Loucy (cell line): ENCODE measurements around the gene CGGBP1.
A peak's percentile ranks its signal among the peaks of the same experiment; 100 is the strongest.

Experiments
- H2AFZ ChIP-seq: fragments of 200-600 bp; sonication (generic); 2 replicates; pipeline ENCODE4 v1.6.0; 2016; ENCODE audit warnings: antibody characterized with exemption, mild to moderate bottlenecking, low read length, moderate library complexity
- H3F3A ChIP-seq: fragments of 200-600 bp; 2 replicates; pipeline ENCODE4 v1.6.0; 2016; ENCODE audit warnings: antibody characterized with exemption, low read depth, mild to moderate bottlenecking
- H3K27me3 ChIP-seq: fragments of 200-600 bp; sonication (generic); 2 replicates; pipeline ENCODE4 v1.6.1; 2014; ENCODE audit warnings: low read length, mild to moderate bottlenecking; ENCODE audit not compliant: insufficient read depth, poor library complexity, severe bottlenecking
- H3K36me3 ChIP-seq: fragments of 200-600 bp; sonication (generic); 2 replicates; pipeline ENCODE4 v1.6.1; 2016; ENCODE audit warnings: low read length; ENCODE audit not compliant: insufficient read depth
- H3K4me1 ChIP-seq: fragments of 200-600 bp; sonication (generic); 2 replicates; pipeline ENCODE4 v1.5.1; 2014; ENCODE audit warnings: low read length, mild to moderate bottlenecking; ENCODE audit not compliant: insufficient read depth, poor library complexity, severe bottlenecking
- H3K4me2 ChIP-seq: fragments of 200-600 bp; sonication (generic); 2 replicates; pipeline ENCODE4 v1.6.0; 2014; ENCODE audit warnings: antibody characterized with exemption, low read length, low read depth, mild to moderate bottlenecking; ENCODE audit not compliant: poor library complexity, severe bottlenecking
- H3K4me3 ChIP-seq: fragments of 200-600 bp; sonication (generic); 2 replicates; pipeline ENCODE4 v1.5.1; 2014; ENCODE audit warnings: low read length, mild to moderate bottlenecking, mixed read lengths; ENCODE audit not compliant: poor library complexity, severe bottlenecking
- H3K79me2 ChIP-seq: fragments of 200-600 bp; sonication (generic); 2 replicates; pipeline ENCODE4 v1.6.1; 2014; ENCODE audit warnings: low read length; ENCODE audit not compliant: insufficient read depth
- H3K9ac ChIP-seq: fragments of 200-600 bp; sonication (generic); 2 replicates; pipeline ENCODE4 v1.6.0; 2014; ENCODE audit warnings: mild to moderate bottlenecking, low read depth, low read length, moderate library complexity; ENCODE audit not compliant: poor library complexity, severe bottlenecking
- H3K9me2 ChIP-seq: fragments of 200-600 bp; sonication (generic); replicated peaks from 2 replicates; pipeline ENCODE4 v1.6.1; 2016; ENCODE audit warnings: low read depth, low read length, mixed read lengths
- H3K9me3 ChIP-seq: fragments of 200-600 bp; sonication (generic); 2 replicates; pipeline ENCODE4 v1.6.1; 2014; ENCODE audit warnings: mild to moderate bottlenecking, antibody characterized with exemption, low read length, low read depth; ENCODE audit not compliant: insufficient read depth
- H4K20me1 ChIP-seq: fragments of 200-600 bp; sonication (generic); 2 replicates; pipeline ENCODE4 v1.6.0; 2014; ENCODE audit warnings: antibody characterized with exemption, low read length, mild to moderate bottlenecking; ENCODE audit not compliant: insufficient read depth, poor library complexity, severe bottlenecking
- EZH2phosphoT487 ChIP-seq: fragments of 200-600 bp; IDR thresholded peaks from 2 replicates; pipeline ENCODE4 v1.6.1; 2018; ENCODE audit warnings: antibody characterized with exemption, mild to moderate bottlenecking, moderate library complexity, borderline replicate concordance
- TF ChIP-seq, protein P1 (sequence below): fragments of 200-600 bp; sonication (generic); conservative IDR thresholded peaks from 2 replicates; pipeline ENCODE4 v1.5.1; 2014; ENCODE audit warnings: mild to moderate bottlenecking, antibody characterized with exemption, low read length

The CGGBP1 gene

DNA sequence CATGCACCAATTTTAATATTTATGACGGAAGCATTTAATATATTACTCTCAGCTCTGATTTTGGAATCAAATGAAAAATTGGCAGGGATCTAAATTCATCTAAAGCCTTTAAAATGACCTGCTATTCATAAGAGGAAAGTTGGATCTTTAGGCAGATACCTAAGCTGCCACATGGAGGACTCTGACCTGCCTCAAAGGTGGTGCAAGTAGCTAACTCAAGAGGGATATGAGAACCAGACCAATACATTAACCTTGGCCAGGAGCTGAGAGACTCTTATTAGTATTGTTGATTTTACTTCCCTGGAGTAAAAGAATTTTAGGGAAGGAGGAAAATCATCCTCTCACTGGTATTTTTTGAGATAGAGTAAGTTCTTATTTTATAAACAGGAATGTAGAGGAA is 17.9 kb upstream of the CGGBP1 start:
- no peak overlapping the region for H3K4me2 ChIP-seq
- H3K36me3 ChIP-seq, result 0 out of 2 replicates have a peak, but pooled peaks cover 6% of the 10 kb centered on the region
- no peak overlapping the region for H2AFZ ChIP-seq
- TF ChIP-seq, protein P1, sequence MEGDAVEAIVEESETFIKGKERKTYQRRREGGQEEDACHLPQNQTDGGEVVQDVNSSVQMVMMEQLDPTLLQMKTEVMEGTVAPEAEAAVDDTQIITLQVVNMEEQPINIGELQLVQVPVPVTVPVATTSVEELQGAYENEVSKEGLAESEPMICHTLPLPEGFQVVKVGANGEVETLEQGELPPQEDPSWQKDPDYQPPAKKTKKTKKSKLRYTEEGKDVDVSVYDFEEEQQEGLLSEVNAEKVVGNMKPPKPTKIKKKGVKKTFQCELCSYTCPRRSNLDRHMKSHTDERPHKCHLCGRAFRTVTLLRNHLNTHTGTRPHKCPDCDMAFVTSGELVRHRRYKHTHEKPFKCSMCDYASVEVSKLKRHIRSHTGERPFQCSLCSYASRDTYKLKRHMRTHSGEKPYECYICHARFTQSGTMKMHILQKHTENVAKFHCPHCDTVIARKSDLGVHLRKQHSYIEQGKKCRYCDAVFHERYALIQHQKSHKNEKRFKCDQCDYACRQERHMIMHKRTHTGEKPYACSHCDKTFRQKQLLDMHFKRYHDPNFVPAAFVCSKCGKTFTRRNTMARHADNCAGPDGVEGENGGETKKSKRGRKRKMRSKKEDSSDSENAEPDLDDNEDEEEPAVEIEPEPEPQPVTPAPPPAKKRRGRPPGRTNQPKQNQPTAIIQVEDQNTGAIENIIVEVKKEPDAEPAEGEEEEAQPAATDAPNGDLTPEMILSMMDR, result no peak
- TF ChIP-seq EZH2phosphoT487, result no peak
- H3K79me2 ChIP-seq, result peaks cover 99% of the 10 kb centered on the region
- H3K4me1 ChIP-seq, result peaks cover 18% of the 10 kb centered on the region
- no peak overlapping the region for H3K9ac ChIP-seq
- H3K27me3 ChIP-seq, result no peaks in the 10 kb centered on the region
- H4K20me1 ChIP-seq, result peaks cover 83% of the 10 kb centered on the region
- no peaks in the 10 kb centered on the region for H3K9me2 ChIP-seq
- 0 out of 2 replicates have a peak, but pooled peaks cover 2% of the 10 kb centered on the region for H3K9me3 ChIP-seq
- no peak overlapping the region for H3K4me3 ChIP-seq
- H3F3A ChIP-seq, result no peaks in the 10 kb centered on the region

DNA sequence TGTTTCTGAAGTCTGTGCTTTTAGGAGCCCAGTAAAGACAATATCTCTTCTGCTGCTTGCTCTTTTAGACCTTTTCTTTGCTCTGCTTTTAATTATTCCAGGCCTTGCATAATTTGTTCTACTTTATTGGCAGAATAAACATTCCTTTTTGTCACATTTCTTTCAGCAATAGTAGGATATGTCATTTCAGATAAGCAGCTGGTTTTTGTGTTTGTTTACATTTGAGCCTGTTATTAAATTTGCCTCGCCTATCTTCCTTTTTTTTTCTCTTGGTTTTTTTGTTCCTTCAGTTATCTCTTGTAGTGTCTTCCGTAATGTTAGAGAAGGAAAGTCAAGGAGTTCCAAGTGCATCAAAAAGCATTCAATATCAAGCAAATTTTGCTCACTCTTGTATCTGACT is 16.7 kb upstream of the CGGBP1 start:
- Histone ChIP-seq H3K4me3 (no peak overlapping the region), H3K36me3 (0 out of 2 replicates have a peak, but pooled peaks cover 6% of the 10 kb centered on the region), H3K27me3 (no peaks in the 10 kb centered on the region), H3K9me3 (0 out of 2 replicates have a peak, but pooled peaks cover 2% of the 10 kb centered on the region), H3F3A (no peaks in the 10 kb centered on the region), H4K20me1 (peaks cover 75% of the 10 kb centered on the region), H3K79me2 (peaks cover 98% of the 10 kb centered on the region), H3K4me1 (peaks cover 18% of the 10 kb centered on the region), H2AFZ (no peak overlapping the region), H3K9me2 (no peaks in the 10 kb centered on the region), H3K4me2 (peak overlapping the region; percentile 15), H3K9ac (no peak overlapping the region)
- no peak for TF ChIP-seq EZH2phosphoT487
- TF ChIP-seq, protein P1, result no peak

GRCh38 chr3:88075072-88075471 is 16.3 kb upstream of the CGGBP1 start:
- Histone ChIP-seq H3K9me3 (0 out of 2 replicates have a peak, but pooled peaks cover 2% of the 10 kb centered on the region), H4K20me1 (peaks cover 78% of the 10 kb centered on the region), H3K79me2 (peaks cover 98% of the 10 kb centered on the region), H3F3A (no peaks in the 10 kb centered on the region), H3K4me3 (no peak overlapping the region), H2AFZ (no peak overlapping the region), H3K36me3 (0 out of 2 replicates have a peak, but pooled peaks cover 6% of the 10 kb centered on the region), H3K9ac (no peak overlapping the region), H3K4me1 (peaks cover 18% of the 10 kb centered on the region), H3K4me2 (peak overlapping the region; percentile 15), H3K27me3 (no peaks in the 10 kb centered on the region), H3K9me2 (no peaks in the 10 kb centered on the region)
- TF ChIP-seq, protein P1, result no peak
- no peak for TF ChIP-seq EZH2phosphoT487
